Loucy (cell line): ENCODE results near the gene COL5A1.

ENCODE experiments used
- CTCF ChIP-seq: fragments of 200-600 bp; sonication (generic); conservative IDR thresholded peaks from 2 replicates; pipeline ENCODE4 v1.5.1; 2014; ENCODE audit warnings: mild to moderate bottlenecking, antibody characterized with exemption, low read length
- EZH2phosphoT487 ChIP-seq: fragments of 200-600 bp; IDR thresholded peaks from 2 replicates; pipeline ENCODE4 v1.6.1; 2018; ENCODE audit warnings: antibody characterized with exemption, mild to moderate bottlenecking, moderate library complexity, borderline replicate concordance

- TF ChIP-seq CTCF = no peak
- TF ChIP-seq EZH2phosphoT487 = no peak
Measured at GRCh38 chr9:134661791-134662142, 20.2 kb downstream of the COL5A1 start.
